Nephron progenitor cell (in vitro differentiated cells): ENCODE measurements around the gene TRA2A.
A peak's percentile ranks its signal among the peaks of the same experiment; 100 is the strongest.
"Not testable (repeated sequence)": the region's sequence is repeated elsewhere in the genome, so short reads cannot be mapped to it uniquely, and the experiment has no call there.

Experiments
- DNase-seq: peaks from one replicate; pipeline ENCODE4 v3.0.0; 2021
- H3K27ac Mint-ChIP-seq: 2 replicates; pipeline ENCODE4 v1.8.0; 2021; ENCODE audit warnings: mild to moderate bottlenecking, moderate library complexity, mixed read lengths
- H3K27me3 Mint-ChIP-seq: 2 replicates; pipeline ENCODE4 v1.8.0; 2021; ENCODE audit warnings: mild to moderate bottlenecking, low read depth, mixed read lengths; ENCODE audit not compliant: poor library complexity
- H3K36me3 Mint-ChIP-seq: 2 replicates; pipeline ENCODE4 v1.8.0; 2021; ENCODE audit warnings: low read depth, mixed read lengths
- H3K4me1 Mint-ChIP-seq: 2 replicates; pipeline ENCODE4 v1.8.0; 2021; ENCODE audit warnings: mixed read lengths
- H3K4me3 Mint-ChIP-seq: 2 replicates; pipeline ENCODE4 v1.8.0; 2021; ENCODE audit warnings: mild to moderate bottlenecking, moderate library complexity, mixed read lengths
- H3K9me3 Mint-ChIP-seq: 2 replicates; pipeline ENCODE4 v1.8.0; 2021; ENCODE audit warnings: mild to moderate bottlenecking, moderate library complexity, mixed read lengths
- TF ChIP-seq, protein P1 (sequence below): fragments of 200-600 bp; sonication (generic); IDR thresholded peaks from 2 replicates; pipeline ENCODE4 v1.5.0; 2021; ENCODE audit warnings: antibody characterized with exemption

Gene TRA2A

DNA sequence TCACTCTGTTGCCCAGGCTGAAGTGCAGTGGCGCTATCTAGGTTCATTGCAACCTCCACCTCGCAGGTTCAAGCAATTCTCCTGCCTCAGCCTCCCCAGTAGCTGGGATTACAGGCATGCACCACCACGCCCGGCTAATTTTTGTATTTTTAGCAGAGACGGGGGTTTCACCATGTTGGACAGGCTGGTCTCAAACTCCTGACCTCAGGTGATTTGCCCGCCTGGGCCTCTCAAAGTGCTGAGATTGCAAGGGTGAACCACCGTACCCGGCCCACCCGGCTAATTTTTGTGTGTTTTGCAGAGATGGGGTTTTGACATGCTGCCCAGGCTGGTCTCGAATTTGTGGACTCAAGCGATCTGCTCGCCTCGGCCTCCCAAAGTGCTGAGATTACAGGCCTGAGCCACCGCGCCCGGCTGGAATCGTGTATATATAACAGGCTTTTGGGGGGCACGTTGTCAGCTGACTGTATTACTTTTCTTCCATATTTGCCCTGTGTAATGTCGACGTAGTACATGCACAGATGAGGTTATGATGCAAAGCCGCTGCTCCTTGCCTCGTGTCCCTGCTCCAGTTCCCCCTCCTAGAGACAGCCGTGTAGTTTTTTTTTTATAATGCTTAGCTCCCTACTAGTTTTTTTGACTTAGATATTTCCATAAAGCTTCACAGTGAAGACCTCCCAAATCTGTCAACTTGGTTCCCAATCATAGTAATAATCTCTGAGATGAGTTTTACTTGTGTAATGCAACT is 883 bp upstream of the TRA2A start:
- Mint-ChIP-seq H3K4me3 (peak overlapping the region; percentile 97), H3K9me3 (peaks cover 21% of the 10 kb centered on the region), H3K36me3 (peaks cover 30% of the 10 kb centered on the region), H3K27ac (peak overlapping the region; percentile 89), H3K4me1 (peaks cover 28% of the 10 kb centered on the region), H3K27me3 (peaks cover 3% of the 10 kb centered on the region)
- TF ChIP-seq, protein P1, sequence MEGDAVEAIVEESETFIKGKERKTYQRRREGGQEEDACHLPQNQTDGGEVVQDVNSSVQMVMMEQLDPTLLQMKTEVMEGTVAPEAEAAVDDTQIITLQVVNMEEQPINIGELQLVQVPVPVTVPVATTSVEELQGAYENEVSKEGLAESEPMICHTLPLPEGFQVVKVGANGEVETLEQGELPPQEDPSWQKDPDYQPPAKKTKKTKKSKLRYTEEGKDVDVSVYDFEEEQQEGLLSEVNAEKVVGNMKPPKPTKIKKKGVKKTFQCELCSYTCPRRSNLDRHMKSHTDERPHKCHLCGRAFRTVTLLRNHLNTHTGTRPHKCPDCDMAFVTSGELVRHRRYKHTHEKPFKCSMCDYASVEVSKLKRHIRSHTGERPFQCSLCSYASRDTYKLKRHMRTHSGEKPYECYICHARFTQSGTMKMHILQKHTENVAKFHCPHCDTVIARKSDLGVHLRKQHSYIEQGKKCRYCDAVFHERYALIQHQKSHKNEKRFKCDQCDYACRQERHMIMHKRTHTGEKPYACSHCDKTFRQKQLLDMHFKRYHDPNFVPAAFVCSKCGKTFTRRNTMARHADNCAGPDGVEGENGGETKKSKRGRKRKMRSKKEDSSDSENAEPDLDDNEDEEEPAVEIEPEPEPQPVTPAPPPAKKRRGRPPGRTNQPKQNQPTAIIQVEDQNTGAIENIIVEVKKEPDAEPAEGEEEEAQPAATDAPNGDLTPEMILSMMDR, result no peak
- no peak for DNase-seq

DNA sequence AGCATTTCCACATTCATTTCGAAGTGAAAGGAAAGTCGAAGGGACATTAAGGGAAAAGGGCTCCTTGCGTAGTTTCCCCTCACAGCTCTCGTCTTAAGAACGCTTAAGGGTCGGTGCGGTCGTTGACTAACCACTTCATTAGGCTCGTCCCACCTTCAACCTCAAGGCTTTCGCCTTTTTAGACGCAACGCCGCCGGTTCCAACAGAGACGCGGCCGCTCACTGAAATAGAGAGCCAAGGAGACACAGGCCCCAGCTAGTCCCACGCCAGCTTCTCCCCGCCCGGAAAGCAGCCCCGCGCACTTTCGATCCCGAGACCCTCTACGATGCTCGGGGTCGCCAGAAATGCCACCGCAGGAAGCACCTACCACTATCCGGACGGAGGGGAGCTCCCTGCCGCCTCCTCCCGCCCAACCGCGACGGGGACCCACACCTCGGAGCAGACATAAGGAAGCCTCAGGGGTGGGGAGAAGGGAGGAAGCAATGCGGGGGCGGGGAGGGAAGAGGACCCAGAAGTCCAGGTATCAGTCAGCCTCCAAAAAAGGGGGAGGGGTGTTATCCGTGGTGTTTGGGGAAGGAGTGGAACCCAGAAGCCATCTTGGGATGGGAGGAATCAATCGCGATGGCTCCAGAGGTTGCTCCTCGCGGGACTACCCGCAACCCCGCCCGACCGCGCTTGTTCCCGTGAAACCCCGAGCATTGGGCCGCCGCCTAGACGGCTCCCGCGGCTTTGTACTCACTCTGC is 559 bp downstream of the TRA2A start:
- Mint-ChIP-seq H3K4me1 (peaks cover 38% of the 10 kb centered on the region), H3K27me3 (peaks cover 3% of the 10 kb centered on the region), H3K9me3 (peaks cover 26% of the 10 kb centered on the region), H3K36me3 (peaks cover 41% of the 10 kb centered on the region), H3K27ac (peak overlapping the region; percentile 100), H3K4me3 (peak overlapping the region; percentile 97)
- TF ChIP-seq, protein P1, result no peak
- DNase-seq, result peak; percentile 60

DNA sequence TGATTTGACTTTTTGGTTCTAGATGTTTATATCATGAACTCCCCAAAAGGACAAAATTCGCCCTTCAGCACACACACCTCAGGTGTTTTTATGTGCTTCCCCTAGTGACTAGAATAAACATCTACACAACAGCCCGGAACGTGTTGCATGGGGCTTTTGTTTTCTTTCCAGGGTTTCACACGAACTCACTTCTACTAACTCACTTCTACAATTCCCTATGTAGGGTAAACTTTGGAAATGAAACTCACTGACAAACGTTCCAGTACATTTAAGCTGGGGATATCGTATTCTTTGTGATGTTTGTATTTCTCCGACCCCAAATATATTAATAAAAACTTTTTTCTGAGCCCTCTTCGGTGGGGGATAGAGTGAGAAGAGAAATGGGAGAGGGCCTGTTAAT is 1.4 kb downstream of the TRA2A start:
- DNase-seq, result no peak
- TF ChIP-seq, protein P1, result no peak
- Mint-ChIP-seq H3K4me1 (peaks cover 38% of the 10 kb centered on the region), H3K9me3 (peaks cover 26% of the 10 kb centered on the region), H3K27me3 (peaks cover 3% of the 10 kb centered on the region), H3K27ac (peak overlapping the region; percentile 100), H3K36me3 (peaks cover 47% of the 10 kb centered on the region), H3K4me3 (peak overlapping the region; percentile 97)

DNA sequence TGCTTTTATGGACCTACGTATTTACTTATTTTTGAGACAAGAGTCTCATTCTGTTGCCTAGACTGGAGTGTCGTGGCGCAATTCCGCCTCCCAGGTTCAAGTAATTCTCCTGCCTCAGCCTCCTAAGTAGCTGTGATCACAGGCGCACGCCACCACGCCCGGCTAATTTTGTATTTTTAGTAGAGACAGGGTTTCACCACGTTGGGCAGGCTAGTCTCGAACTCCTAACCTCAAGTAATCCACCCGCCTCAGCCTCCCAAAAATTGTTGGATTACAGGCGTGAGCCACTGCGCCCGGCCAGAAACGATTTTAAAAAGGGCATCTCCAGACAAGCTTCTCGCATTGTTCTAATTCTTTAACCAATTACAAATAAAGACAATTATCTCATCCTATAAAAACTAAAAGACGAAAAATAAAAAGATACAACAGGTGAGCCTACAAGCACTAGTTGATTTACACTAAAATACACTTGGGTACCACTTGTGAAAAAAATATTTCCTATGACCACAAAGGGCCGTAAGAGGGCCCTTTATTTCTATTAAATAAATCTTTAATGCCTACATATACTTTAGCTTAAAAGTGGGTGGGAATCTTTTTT is 2.4 kb downstream of the TRA2A start:
- no peak for DNase-seq
- Mint-ChIP-seq H3K27ac (peak overlapping the region; percentile 57), H3K4me1 (peaks cover 40% of the 10 kb centered on the region), H3K27me3 (peaks cover 3% of the 10 kb centered on the region), H3K9me3 (peaks cover 26% of the 10 kb centered on the region), H3K4me3 (peak overlapping the region; percentile 97), H3K36me3 (peaks cover 58% of the 10 kb centered on the region)
- TF ChIP-seq, protein P1, result no peak

DNA sequence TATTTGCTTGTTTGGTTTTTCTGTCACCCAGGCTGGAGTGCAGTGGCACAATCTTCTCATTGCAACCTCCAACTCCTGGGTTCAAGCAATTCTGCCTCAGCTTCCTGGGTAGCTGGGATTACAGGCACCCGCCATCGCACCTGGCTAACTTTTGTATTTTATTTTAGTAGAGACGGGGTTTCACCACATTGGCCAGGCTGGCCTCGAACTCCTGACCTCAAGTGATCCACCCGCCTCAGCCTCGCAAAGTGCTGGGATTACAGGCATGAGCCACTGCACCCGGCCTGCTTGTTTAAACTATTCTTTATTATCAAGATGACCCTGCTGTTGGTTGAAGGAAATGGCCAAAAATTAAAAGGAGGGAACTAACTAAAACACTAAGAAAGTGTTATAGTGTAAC is 6.2 kb downstream of the TRA2A start:
- Mint-ChIP-seq H3K9me3 (peaks cover 22% of the 10 kb centered on the region), H3K36me3 (peaks cover 93% of the 10 kb centered on the region), H3K4me1 (peaks cover 55% of the 10 kb centered on the region)
- not testable (repeated sequence) for H3K27me3 Mint-ChIP-seq, H3K4me3 Mint-ChIP-seq, H3K27ac Mint-ChIP-seq, DNase-seq

DNA sequence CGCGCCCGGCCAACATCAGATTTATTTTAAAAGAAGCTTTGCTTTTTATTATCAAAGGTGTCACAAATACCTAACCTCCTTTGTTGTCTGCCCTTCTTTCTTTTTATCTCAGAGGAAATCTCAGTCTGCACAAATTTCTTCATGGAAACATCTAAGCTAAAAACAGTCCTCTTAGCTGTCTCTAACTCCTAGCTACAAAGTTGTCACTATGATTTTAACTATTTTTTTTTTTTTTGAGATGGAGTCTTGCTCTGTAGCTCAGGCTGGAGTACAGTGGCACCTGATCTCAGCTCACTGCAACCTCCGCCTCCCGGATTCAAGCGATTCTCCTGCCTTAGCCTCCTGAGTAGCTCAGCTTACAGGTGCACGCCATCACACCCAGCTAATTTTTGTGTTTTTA is 7.3 kb downstream of the TRA2A start:
- H3K4me3 Mint-ChIP-seq, result no peak overlapping the region
- TF ChIP-seq, protein P1, result no peak
- H3K27ac Mint-ChIP-seq, result peak overlapping the region; percentile 57
- peaks cover 93% of the 10 kb centered on the region for H3K36me3 Mint-ChIP-seq
- DNase-seq, result no peak
- peaks cover 43% of the 10 kb centered on the region for H3K4me1 Mint-ChIP-seq
- H3K9me3 Mint-ChIP-seq, result peaks cover 14% of the 10 kb centered on the region
- no peaks in the 10 kb centered on the region for H3K27me3 Mint-ChIP-seq
